Osteocyte (in vitro differentiated cells): ENCODE data around the gene ADAMTS8. TPM values are rescaled to one million over a fixed set of nuclear protein-coding genes. Genes with fewer than 3 reads are reported as not detected.
A peak's percentile ranks its signal among the peaks of the same experiment; 100 is the strongest.

Source experiments
- DNase-seq: peaks from one replicate; pipeline ENCODE4 v3.0.0; 2021; ENCODE audit warnings: mixed read lengths; ENCODE audit not compliant: unreplicated experiment; ENCODE audit errors: extremely low spot score
- H3K27ac Mint-ChIP-seq: one replicate; pipeline ENCODE4 v1.8.0; 2021; ENCODE audit warnings: mild to moderate bottlenecking, mixed read lengths; ENCODE audit not compliant: unreplicated experiment
- H3K27me3 Mint-ChIP-seq: one replicate; pipeline ENCODE4 v1.8.0; 2021; ENCODE audit warnings: mixed read lengths; ENCODE audit not compliant: unreplicated experiment
- H3K36me3 Mint-ChIP-seq: one replicate; pipeline ENCODE4 v1.8.0; 2021; ENCODE audit warnings: mixed read lengths; ENCODE audit not compliant: unreplicated experiment
- H3K4me1 Mint-ChIP-seq: one replicate; pipeline ENCODE4 v1.8.0; 2021; ENCODE audit warnings: mixed read lengths; ENCODE audit not compliant: unreplicated experiment
- H3K4me3 Mint-ChIP-seq: one replicate; pipeline ENCODE4 v1.8.0; 2021; ENCODE audit warnings: mild to moderate bottlenecking, moderate library complexity, mixed read lengths; ENCODE audit not compliant: unreplicated experiment
- H3K9me3 Mint-ChIP-seq: one replicate; pipeline ENCODE4 v1.8.0; 2021; ENCODE audit warnings: mixed read lengths; ENCODE audit not compliant: unreplicated experiment
- total RNA-seq: library from RNA; stranded (reverse); gene quantifications from 2 replicates; pipeline ENCODE4 v1.2.1, GENCODE V29; 2021
- TF ChIP-seq, protein P1 (sequence below): fragments of 200-600 bp; sonication (generic); IDR thresholded peaks from 2 replicates; pipeline ENCODE4 v1.5.0; 2021; ENCODE audit warnings: antibody characterized with exemption, mild to moderate bottlenecking, moderate library complexity

Gene ADAMTS8
- total RNA-seq, 1 donor from 2014 or later, result 0.19 TPM

DNA sequence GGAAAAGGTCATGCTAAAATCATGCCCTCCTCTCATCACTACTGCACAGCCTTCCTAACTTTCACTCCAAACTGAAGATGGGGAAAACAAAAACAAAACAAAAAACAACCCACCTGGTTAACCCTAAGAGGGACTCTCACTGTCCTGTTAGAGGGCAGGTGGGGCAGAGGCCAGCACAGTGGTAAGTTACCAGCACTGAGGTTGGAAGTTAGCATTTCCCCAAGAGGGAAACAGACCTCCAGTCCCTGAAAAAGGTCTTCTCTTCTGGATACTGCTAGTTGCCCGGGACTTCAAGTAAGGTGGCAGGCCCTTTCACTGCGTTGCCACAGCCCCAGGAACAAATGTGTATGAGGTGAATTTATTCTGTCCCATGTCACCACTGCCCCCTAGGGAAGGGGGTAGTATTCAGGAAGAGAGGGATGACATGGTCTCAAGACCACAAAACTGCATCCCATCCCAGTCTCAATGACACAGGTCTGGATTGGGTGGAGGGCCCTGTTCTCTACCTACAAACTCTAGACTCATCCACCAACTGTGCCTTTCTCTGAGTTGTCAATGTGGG lies 792 bp upstream of the ADAMTS8 start:
- no peak overlapping the region for H3K27ac Mint-ChIP-seq
- peaks cover 16% of the 10 kb centered on the region for H3K4me1 Mint-ChIP-seq
- H3K9me3 Mint-ChIP-seq, result no peaks in the 10 kb centered on the region
- peak overlapping the region; percentile 76 for H3K4me3 Mint-ChIP-seq
- H3K36me3 Mint-ChIP-seq, result peaks cover 5% of the 10 kb centered on the region
- DNase-seq, result no peak
- peaks cover 57% of the 10 kb centered on the region for H3K27me3 Mint-ChIP-seq
- TF ChIP-seq, protein P1, sequence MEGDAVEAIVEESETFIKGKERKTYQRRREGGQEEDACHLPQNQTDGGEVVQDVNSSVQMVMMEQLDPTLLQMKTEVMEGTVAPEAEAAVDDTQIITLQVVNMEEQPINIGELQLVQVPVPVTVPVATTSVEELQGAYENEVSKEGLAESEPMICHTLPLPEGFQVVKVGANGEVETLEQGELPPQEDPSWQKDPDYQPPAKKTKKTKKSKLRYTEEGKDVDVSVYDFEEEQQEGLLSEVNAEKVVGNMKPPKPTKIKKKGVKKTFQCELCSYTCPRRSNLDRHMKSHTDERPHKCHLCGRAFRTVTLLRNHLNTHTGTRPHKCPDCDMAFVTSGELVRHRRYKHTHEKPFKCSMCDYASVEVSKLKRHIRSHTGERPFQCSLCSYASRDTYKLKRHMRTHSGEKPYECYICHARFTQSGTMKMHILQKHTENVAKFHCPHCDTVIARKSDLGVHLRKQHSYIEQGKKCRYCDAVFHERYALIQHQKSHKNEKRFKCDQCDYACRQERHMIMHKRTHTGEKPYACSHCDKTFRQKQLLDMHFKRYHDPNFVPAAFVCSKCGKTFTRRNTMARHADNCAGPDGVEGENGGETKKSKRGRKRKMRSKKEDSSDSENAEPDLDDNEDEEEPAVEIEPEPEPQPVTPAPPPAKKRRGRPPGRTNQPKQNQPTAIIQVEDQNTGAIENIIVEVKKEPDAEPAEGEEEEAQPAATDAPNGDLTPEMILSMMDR, result no peak

DNA sequence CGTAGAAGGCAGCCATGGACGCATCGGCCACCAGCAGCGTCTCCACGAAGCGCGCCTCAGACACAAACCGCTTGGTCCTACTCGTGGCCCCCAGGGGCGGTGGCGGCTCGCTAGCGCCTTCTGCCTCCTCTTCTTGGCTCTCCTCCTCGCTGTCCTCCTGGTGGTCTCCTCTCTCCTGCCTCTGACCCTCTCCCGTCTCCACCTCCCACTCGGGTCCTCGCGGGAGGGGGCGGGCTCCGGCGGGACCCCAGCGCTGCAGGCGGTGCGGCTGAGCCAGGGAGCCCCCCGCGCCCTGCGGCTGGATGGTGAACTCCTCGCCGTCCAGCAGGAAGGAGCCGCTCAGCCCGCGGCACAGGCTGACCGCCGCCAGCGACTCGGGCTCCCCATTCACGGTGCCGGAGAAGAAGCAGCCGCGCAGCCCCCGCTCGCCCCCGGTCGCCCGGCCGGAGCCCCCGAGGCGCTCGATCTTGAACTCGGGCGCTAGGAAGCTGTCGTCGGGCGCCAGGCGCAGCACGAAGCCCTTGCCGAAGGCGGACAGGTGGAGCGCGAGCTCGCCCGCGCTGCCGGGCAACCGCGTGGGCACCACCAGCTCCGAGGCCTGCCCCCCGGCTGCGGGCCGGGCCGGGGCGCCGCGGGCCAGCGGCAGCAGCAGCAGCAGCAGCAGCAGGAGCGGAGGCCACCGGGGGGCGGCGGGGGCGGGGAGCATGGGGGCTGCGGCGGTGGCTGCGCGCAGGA lies 661 bp downstream of the ADAMTS8 start:
- peaks cover 16% of the 10 kb centered on the region for H3K4me1 Mint-ChIP-seq
- no peak for DNase-seq
- H3K27me3 Mint-ChIP-seq, result peaks cover 65% of the 10 kb centered on the region
- peaks cover 5% of the 10 kb centered on the region for H3K36me3 Mint-ChIP-seq
- TF ChIP-seq, protein P1, result peak; percentile 42
- no peaks in the 10 kb centered on the region for H3K9me3 Mint-ChIP-seq
- no peak overlapping the region for H3K27ac Mint-ChIP-seq
- H3K4me3 Mint-ChIP-seq, result peak overlapping the region; percentile 63

DNA sequence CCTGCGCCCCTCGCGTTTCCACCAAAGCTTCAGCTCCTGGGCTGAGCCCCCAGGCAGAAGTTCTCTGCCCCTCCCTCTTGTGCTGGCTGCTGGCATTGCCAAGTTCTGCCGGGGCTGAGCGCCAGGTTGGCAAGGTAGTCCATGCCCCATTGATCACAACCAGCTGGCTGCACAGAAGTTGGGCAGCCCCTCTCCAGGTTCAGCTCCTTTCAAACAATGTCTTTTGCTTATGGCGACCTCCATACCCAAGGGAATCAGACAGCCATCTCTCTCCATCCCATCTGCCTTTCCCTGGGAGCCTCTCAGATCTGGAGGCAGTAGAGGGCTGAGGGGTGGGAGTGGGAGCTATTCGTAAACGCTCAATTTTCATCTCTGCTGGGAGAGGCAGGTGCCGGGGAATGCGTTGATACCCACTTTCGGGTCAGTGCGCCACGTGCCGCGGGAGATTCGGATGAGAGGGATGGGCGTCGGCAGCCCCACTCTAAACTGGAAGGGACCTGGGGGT lies 1.5 kb downstream of the ADAMTS8 start:
- H3K4me3 Mint-ChIP-seq, result peak overlapping the region; percentile 63
- H3K27ac Mint-ChIP-seq, result no peak overlapping the region
- H3K27me3 Mint-ChIP-seq, result peaks cover 65% of the 10 kb centered on the region
- TF ChIP-seq, protein P1, result no peak
- peaks cover 16% of the 10 kb centered on the region for H3K4me1 Mint-ChIP-seq
- H3K9me3 Mint-ChIP-seq, result no peaks in the 10 kb centered on the region
- no peak for DNase-seq
- peaks cover 5% of the 10 kb centered on the region for H3K36me3 Mint-ChIP-seq

DNA sequence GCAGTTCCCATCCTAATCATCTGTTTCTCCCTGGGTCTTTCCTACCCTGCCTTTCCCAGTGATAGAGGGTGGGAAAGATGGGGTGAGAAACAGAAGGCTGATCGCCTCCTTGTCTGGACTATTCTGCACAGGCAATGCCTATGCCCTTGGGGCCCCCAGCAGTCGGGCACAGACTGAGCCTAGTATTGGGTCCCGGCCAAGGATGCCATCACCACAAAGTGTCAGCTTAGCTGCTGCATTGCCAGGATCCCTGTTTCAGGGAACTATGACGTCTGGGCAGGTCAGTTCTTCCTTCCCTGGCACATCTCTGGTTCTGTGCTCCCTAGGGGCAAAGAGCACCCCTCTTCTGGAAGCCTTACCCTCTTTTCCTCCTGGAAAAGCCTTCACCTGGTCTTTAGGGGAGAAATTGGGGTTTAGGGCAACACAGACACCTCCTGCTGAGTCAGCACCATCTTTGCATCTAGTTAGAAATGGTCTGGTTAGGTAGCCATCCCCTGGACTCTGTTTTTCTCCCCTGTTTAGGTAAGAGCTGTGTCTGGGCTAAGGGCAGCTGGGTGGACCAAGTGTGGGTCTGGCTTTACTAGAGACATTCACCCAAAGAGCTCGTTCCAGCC lies 2.1 kb downstream of the ADAMTS8 start:
- Mint-ChIP-seq H3K27me3 (peaks cover 69% of the 10 kb centered on the region), H3K27ac (no peak overlapping the region), H3K4me3 (no peak overlapping the region), H3K36me3 (peaks cover 5% of the 10 kb centered on the region), H3K9me3 (no peaks in the 10 kb centered on the region), H3K4me1 (peaks cover 16% of the 10 kb centered on the region)
- TF ChIP-seq, protein P1, result no peak
- no peak for DNase-seq

DNA sequence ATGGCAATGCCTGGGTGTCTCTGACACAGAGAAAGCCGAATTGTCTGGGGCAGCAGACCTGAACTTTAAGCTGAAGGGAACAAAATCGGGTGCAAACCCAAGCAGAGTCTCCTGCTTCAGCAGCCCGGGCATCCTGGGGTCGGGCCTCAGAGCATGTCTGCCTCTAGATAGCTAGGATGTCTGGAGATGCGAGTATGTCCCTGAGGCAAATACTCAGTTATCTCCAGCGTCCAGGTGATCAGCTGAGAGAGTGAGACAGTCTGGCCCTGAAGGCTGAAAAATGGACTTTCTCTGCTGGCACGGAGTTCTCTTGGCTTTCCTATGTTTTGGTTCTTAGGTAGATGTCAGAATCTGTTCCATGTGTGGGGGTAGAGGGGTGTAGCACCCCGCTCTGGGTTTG lies 3.3 kb downstream of the ADAMTS8 start:
- DNase-seq, result no peak
- peaks cover 5% of the 10 kb centered on the region for H3K36me3 Mint-ChIP-seq
- H3K27ac Mint-ChIP-seq, result no peak overlapping the region
- H3K9me3 Mint-ChIP-seq, result no peaks in the 10 kb centered on the region
- peaks cover 16% of the 10 kb centered on the region for H3K4me1 Mint-ChIP-seq
- H3K4me3 Mint-ChIP-seq, result no peak overlapping the region
- peaks cover 72% of the 10 kb centered on the region for H3K27me3 Mint-ChIP-seq
- TF ChIP-seq, protein P1, result no peak
